Cardiac fibroblast (primary cell): ENCODE results near the gene RBM20.

Source experiments
- DNase-seq, 2 donors: peaks; one replicate each; pipeline versions ENCODE4 v3.0.0 to v3.0.0-alpha.2; 2010; ENCODE audit warnings: low read depth in 2 of 2
- H3K4me3 ChIP-seq, 2 donors: replicated peaks in 1 of 2; 1 replicate in 1 of 2; 2 replicates in 1 of 2; pipeline ENCODE4 v1.5.1; 2011; ENCODE audit warnings: low read depth in 2 of 2, low read length in 2 of 2, mild to moderate bottlenecking in 2 of 2, moderate library complexity in 1 of 2
- TF ChIP-seq, protein P1 (sequence below): IDR thresholded peaks from one replicate; pipeline ENCODE4 v1.5.1; 2011; ENCODE audit warnings: low read depth, mild to moderate bottlenecking, low read length, inconsistent platforms

RBM20 gene

DNA sequence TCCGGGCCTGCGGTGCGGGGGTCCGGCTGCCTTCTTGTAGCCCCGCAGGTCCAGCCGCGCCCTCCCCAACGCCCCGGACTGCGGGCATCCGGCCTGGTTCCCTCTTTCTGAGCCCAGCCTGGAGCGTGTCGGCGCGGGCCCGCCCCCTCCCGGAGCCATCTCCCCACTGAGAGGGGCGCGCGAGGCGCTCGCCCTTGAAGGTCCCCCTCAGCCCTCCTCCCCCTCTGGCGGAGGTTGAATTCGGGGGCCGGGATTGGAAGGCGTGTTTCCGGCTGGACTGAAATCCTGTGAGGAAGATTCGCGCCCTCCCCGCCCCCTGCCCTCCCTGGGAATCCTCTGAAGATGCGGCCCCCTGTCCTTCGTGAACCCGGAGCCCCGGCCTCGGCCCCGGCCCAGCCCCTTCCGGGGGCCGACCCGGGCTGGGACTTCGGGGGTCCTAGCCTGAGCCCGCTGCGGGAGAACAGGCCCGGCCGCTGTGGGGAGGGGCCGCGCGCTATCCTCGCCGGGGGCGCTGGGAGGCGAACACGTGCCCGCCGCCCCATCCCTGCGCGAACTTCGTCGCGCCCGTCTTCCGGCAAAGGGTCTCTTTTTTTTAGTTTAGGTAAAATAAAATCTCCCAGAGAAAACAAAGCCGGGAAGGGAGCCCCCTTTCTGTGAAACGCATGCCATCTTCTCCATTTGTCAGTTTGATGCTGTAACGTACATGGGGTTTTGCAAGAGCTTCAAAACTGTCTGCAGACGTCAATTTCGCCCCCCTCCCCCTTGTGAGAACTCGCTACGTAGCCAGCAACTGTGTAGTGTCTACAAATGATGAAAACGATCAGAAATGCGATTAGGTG lies 228.2 kb downstream of the RBM20 start:
- DNase-seq: peak; percentile 89
- TF ChIP-seq, protein P1, sequence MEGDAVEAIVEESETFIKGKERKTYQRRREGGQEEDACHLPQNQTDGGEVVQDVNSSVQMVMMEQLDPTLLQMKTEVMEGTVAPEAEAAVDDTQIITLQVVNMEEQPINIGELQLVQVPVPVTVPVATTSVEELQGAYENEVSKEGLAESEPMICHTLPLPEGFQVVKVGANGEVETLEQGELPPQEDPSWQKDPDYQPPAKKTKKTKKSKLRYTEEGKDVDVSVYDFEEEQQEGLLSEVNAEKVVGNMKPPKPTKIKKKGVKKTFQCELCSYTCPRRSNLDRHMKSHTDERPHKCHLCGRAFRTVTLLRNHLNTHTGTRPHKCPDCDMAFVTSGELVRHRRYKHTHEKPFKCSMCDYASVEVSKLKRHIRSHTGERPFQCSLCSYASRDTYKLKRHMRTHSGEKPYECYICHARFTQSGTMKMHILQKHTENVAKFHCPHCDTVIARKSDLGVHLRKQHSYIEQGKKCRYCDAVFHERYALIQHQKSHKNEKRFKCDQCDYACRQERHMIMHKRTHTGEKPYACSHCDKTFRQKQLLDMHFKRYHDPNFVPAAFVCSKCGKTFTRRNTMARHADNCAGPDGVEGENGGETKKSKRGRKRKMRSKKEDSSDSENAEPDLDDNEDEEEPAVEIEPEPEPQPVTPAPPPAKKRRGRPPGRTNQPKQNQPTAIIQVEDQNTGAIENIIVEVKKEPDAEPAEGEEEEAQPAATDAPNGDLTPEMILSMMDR: peak; percentile 31
- peak overlapping the region; percentile 82 to 94 for H3K4me3 ChIP-seq

DNA sequence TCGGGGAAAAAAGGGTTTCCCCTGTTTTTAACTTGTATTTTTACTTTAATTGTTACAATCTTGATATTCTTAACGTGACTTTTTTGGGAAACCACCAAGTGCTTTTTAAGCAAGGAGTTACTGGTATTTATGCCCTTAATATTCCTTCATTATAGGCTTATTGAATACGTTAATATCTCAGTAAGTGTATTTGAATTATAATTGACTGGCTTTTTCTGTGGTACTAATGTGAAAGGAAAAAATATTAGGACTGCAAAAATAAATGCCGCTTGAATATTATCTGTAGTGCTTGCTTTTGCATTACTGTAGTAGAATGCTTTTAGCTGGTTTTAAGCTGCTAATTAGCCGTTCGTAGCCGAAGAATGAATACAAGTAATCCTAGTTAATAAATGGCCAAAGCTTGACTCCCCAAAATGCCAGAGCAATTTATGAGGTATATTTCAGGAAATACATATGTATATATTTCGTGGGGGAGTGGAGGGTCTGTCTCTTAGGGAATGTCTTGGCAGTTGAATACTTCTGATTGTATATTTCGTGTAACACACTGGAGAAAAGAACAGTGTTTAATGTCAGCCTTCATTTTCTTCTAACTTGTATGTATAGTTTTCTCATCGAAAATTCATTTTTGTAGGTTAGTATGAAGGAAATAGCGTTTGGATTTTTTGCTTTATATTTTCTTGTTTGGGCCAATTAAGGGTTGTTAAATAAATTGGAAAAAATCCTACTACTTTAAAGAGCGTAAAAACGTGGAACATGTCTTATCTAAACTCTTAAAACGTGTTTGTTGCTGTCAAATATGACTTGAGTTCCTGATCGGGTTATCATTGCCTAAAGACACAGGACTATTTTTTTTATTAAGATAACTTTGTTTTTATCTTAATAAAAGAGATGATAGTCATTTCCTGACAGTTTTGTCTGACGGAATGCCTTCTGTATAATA lies 229.1 kb downstream of the RBM20 start:
- TF ChIP-seq, protein P1: no peak
- DNase-seq: peak in 1 of 2 donors; percentile 32
- H3K4me3 ChIP-seq: peak overlapping the region; percentile 82 to 94

DNA sequence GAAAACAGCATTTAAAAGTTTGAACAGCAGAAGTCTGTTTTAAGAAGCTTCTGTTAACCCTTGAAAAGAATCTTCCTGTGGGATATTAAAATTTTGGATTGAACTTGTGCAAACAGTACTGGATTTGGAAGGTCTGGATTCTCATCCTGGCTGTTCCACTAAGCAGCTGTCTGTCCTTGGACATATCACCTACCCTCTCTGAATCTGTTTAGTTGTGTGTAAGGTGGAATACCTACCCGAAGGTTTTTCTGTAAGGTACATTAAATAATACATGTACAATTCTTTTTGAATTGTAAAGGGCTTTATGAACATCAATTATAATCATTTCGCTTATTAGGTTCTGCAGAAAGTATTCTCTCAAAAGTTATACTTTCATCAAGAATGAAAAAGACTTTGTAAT lies 229.8 kb downstream of the RBM20 start:
- TF ChIP-seq, protein P1: no peak
- DNase-seq: no peak
- H3K4me3 ChIP-seq: peak overlapping the region; percentile 82 to 94

DNA sequence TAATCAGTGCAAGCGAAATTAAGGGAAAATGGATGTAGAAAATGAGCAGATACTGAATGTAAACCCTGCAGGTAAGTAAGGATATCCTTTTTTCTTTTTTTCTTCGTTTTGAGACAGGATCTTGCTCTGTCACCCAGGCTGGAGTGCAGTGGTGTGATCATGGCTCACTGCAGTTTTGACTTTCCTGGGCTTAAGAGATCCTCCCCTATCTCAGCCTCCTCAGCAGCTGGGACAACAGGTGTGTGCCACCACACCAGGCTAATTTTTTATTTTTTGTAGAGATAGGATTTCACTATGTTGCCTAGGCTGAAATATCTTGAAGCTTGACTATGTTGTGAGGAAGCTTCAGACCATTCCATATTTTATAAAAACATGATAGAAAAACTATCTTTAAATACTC lies 231.9 kb downstream of the RBM20 start:
- no peak for DNase-seq
- H3K4me3 ChIP-seq: no peak overlapping the region
- TF ChIP-seq, protein P1: no peak

DNA sequence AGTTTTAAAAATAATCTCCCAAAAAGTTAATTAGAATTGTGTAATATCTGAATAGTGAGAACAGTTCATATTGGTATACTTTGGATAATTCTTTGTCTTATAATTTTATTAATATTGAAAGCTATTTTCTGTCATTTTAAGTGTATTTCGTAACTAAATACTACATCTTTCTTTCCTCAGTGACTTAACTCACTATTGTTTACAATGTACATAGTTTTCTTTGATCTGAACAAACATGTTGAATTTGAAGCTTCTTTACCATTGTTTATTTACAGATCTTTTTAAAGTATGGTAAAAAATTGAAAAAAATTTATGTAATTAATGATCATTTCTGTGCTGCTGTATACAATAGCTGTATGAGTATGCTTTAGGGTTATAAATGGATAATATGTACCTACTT lies 232.7 kb downstream of the RBM20 start:
- no peak for DNase-seq
- TF ChIP-seq, protein P1: no peak
- H3K4me3 ChIP-seq: no peak overlapping the region

DNA sequence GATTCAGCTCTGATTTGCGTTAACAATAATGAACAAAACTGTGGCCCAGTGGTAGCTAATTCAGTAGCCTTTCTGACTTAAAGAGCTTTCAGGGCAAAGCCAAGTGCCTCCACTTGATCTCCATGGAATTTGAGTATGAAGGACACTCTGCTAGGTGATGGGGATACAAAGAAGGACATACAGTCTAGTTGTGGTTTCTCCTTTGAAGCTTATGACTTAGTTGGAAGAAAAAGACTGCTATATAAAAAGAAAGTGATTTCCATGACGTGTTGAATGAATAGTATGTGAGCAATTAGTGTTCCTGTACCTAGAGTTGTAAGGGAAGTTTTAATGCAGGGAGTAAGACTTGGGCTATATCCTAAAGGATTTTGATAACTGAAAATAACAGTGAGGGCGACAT lies 235.9 kb downstream of the RBM20 start:
- H3K4me3 ChIP-seq: no peak overlapping the region
- TF ChIP-seq, protein P1: no peak
- no peak for DNase-seq
